ENCODE results near the gene ZNF581. TPM values are rescaled to one million over a fixed set of nuclear protein-coding genes. Genes with fewer than 3 reads are reported as not detected.

Gene ZNF581
- total and polyA plus RNA-seq, 4 donors, result 2.1 to 7.3 (median 5.2) TPM

DNA sequence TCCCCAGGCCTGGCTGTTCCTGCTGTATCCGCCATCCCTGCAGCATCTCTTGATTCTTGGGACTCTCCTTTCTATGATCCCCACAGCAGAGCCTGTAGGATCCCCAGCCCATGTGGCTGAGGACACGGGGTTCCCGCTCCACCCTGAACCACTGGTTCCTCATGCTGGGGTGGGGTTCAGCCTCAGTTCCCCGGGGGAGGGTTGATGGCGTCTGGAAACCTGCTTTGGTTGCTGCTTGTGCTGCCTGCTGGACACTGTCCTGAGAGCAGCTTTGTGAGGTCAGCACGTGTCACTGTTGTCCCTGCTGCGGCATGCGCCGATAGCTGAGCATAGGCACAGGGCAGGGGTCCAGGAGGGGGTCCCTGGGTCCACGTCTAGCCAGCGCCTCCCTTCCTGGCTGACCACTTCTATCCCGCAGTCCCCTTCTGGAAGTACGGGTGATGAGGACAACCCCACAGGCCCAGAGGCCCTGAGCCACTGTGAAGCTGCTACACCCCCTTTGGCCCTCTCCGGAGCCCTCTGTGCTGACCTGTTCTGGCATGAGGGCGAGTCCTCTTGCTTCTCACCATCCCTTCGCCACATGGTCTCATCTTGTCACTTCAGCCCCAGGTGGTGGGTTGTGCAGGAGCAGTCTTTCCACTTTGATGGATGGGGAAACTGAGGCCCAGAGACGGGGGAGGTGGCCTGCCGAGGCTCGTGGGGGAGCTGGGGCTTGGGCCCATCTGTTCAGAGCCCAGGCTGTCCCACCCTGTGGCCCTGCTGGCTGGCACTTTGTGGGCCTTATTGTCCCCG, 37.1 kb downstream of the ZNF581 start:
- H3K4me3 ChIP-seq (ENCODE audit: low read depth in 1 of 3, low read length in 3 of 3), result no peak overlapping the region
- DNase-seq (ENCODE audit: low spot score), result no peak
- 94% methylated on average over 20 of the region's 20 CpGs for WGBS
- H3K9me3 ChIP-seq (ENCODE audit: control insufficient read depth in 4 of 4, low read length in 3 of 4), result no peaks in the 10 kb centered on the region
- TF ChIP-seq EGR1 (IDR thresholded peaks at IDR 0.05; ENCODE audit: low read depth in 2 of 2) (no peak), FOXA2 (IDR thresholded peaks at IDR 0.05) (no peak), FOXA1 (IDR thresholded peaks at IDR 0.05) (no peak), JUND (IDR thresholded peaks at IDR 0.05) (no peak), GABPA (IDR thresholded peaks at IDR 0.05 in 1 of 2, conservative IDR thresholded peaks at IDR 0.05 in 1 of 2) (no peak), SP1 (IDR thresholded peaks at IDR 0.05) (no peak), TAF1 (conservative IDR thresholded peaks at IDR 0.05) (no peak), NR2F2 (IDR thresholded peaks at IDR 0.05) (no peak)
- TF ChIP-seq, protein P1, sequence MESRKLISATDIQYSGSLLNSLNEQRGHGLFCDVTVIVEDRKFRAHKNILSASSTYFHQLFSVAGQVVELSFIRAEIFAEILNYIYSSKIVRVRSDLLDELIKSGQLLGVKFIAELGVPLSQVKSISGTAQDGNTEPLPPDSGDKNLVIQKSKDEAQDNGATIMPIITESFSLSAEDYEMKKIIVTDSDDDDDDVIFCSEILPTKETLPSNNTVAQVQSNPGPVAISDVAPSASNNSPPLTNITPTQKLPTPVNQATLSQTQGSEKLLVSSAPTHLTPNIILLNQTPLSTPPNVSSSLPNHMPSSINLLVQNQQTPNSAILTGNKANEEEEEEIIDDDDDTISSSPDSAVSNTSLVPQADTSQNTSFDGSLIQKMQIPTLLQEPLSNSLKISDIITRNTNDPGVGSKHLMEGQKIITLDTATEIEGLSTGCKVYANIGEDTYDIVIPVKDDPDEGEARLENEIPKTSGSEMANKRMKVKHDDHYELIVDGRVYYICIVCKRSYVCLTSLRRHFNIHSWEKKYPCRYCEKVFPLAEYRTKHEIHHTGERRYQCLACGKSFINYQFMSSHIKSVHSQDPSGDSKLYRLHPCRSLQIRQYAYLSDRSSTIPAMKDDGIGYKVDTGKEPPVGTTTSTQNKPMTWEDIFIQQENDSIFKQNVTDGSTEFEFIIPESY (IDR thresholded peaks at IDR 0.05), result no peak
- TF ChIP-seq, protein P2, sequence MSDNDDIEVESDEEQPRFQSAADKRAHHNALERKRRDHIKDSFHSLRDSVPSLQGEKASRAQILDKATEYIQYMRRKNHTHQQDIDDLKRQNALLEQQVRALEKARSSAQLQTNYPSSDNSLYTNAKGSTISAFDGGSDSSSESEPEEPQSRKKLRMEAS (IDR thresholded peaks at IDR 0.05), result no peak
- TF ChIP-seq, protein P3, sequence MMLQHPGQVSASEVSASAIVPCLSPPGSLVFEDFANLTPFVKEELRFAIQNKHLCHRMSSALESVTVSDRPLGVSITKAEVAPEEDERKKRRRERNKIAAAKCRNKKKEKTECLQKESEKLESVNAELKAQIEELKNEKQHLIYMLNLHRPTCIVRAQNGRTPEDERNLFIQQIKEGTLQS (IDR thresholded peaks at IDR 0.05), result no peak
- TF ChIP-seq, protein P4, sequence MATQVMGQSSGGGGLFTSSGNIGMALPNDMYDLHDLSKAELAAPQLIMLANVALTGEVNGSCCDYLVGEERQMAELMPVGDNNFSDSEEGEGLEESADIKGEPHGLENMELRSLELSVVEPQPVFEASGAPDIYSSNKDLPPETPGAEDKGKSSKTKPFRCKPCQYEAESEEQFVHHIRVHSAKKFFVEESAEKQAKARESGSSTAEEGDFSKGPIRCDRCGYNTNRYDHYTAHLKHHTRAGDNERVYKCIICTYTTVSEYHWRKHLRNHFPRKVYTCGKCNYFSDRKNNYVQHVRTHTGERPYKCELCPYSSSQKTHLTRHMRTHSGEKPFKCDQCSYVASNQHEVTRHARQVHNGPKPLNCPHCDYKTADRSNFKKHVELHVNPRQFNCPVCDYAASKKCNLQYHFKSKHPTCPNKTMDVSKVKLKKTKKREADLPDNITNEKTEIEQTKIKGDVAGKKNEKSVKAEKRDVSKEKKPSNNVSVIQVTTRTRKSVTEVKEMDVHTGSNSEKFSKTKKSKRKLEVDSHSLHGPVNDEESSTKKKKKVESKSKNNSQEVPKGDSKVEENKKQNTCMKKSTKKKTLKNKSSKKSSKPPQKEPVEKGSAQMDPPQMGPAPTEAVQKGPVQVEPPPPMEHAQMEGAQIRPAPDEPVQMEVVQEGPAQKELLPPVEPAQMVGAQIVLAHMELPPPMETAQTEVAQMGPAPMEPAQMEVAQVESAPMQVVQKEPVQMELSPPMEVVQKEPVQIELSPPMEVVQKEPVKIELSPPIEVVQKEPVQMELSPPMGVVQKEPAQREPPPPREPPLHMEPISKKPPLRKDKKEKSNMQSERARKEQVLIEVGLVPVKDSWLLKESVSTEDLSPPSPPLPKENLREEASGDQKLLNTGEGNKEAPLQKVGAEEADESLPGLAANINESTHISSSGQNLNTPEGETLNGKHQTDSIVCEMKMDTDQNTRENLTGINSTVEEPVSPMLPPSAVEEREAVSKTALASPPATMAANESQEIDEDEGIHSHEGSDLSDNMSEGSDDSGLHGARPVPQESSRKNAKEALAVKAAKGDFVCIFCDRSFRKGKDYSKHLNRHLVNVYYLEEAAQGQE (IDR thresholded peaks at IDR 0.05), result no peak
- H3K27ac ChIP-seq (ENCODE audit: low read depth in 1 of 2, low read length in 2 of 2), result peak overlapping the region; percentile 11 to 43
- H3K9ac ChIP-seq (ENCODE audit: low read depth in 1 of 2, low read length in 2 of 2), result no peak overlapping the region
- no peaks in the 10 kb centered on the region for H3K27me3 ChIP-seq (ENCODE audit: control insufficient read depth in 4 of 4, insufficient read depth in 4 of 4, low read length in 3 of 4)
- H3K4me1 ChIP-seq (ENCODE audit: control insufficient read depth in 4 of 4, insufficient read depth in 4 of 4, low read length in 3 of 4), result peaks cover 16 to 89% (median 82%) of the 10 kb centered on the region in 4 donors
- peaks cover 4 to 32% (median 13%) of the 10 kb centered on the region in 4 donors for H3K36me3 ChIP-seq (ENCODE audit: control insufficient read depth in 4 of 4, insufficient read depth in 3 of 4, low read depth in 1 of 4, low read length in 3 of 4)

DNA sequence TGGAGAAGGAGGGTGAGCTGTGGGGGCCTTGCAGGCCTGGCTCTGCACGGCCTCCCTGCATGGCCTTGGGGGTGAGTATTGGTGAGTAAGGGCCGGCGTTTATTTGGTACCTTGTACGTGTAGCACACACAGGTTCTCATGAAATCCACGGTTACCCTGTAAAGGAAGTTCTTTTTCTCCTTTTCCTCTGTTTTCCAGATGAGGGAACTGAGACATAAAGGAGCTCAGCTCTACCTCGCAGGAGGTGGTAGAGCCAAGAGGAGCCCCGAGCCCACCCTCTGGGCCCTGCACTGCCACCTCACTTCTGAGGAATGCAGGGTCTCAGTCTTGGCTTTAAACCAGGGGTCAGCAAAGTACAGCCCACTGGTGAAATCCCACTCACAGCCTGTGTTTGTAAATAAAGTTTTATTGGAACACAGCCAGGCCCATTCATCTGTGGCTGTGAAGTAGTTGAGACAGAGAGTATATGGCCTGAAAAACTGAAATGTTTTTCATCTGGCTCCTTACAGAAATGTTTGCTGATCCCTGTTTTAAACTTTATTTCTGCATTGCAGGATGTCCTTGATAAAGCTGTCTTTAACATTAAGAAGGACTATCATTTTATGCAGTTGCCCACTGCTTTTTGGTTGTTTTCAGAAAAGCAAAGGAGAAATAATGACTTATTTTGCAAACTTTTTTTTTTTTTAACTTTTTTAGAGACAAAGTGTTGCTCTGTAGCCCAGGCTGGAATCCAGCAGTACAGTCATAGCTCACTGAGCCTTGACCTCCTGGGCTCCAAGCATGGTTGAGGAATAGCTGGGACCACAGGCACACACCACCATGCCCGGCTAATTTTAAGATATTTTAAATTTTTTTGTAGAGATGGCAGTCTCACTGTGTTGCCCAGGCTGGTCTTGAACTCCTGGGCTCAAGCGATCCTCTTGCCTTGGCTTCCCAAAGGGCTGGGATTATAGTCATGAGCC, 38.0 kb downstream of the ZNF581 start:
- H3K27me3 ChIP-seq (ENCODE audit: control insufficient read depth in 4 of 4, insufficient read depth in 4 of 4, low read length in 3 of 4), result no peaks in the 10 kb centered on the region
- H3K27ac ChIP-seq (ENCODE audit: low read depth in 1 of 2, low read length in 2 of 2), result peak overlapping the region; percentile 11 to 43
- H3K4me1 ChIP-seq (ENCODE audit: control insufficient read depth in 4 of 4, insufficient read depth in 4 of 4, low read length in 3 of 4), result peaks cover 16 to 89% (median 78%) of the 10 kb centered on the region in 4 donors
- H3K9me3 ChIP-seq (ENCODE audit: control insufficient read depth in 4 of 4, low read length in 3 of 4), result no peaks in the 10 kb centered on the region
- 89% methylated on average over 9 of the region's 9 CpGs for WGBS
- H3K9ac ChIP-seq (ENCODE audit: low read depth in 1 of 2, low read length in 2 of 2), result no peak overlapping the region
- no peak overlapping the region for H3K4me3 ChIP-seq (ENCODE audit: low read depth in 1 of 3, low read length in 3 of 3)
- no peak for DNase-seq (ENCODE audit: low spot score)
- H3K36me3 ChIP-seq (ENCODE audit: control insufficient read depth in 4 of 4, insufficient read depth in 3 of 4, low read depth in 1 of 4, low read length in 3 of 4), result peaks cover 4 to 39% (median 18%) of the 10 kb centered on the region in 4 donors
- no peak for TF ChIP-seq FOXA2 (IDR thresholded peaks at IDR 0.05)
- no peak for TF ChIP-seq GABPA (IDR thresholded peaks at IDR 0.05 in 1 of 2, conservative IDR thresholded peaks at IDR 0.05 in 1 of 2)
- no peak for TF ChIP-seq FOXA1 (IDR thresholded peaks at IDR 0.05)
- TF ChIP-seq, protein P5, sequence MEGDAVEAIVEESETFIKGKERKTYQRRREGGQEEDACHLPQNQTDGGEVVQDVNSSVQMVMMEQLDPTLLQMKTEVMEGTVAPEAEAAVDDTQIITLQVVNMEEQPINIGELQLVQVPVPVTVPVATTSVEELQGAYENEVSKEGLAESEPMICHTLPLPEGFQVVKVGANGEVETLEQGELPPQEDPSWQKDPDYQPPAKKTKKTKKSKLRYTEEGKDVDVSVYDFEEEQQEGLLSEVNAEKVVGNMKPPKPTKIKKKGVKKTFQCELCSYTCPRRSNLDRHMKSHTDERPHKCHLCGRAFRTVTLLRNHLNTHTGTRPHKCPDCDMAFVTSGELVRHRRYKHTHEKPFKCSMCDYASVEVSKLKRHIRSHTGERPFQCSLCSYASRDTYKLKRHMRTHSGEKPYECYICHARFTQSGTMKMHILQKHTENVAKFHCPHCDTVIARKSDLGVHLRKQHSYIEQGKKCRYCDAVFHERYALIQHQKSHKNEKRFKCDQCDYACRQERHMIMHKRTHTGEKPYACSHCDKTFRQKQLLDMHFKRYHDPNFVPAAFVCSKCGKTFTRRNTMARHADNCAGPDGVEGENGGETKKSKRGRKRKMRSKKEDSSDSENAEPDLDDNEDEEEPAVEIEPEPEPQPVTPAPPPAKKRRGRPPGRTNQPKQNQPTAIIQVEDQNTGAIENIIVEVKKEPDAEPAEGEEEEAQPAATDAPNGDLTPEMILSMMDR (IDR thresholded peaks at IDR 0.05; ENCODE audit: low read depth, low read length, missing input control), result no peak
- no peak for TF ChIP-seq SP1 (IDR thresholded peaks at IDR 0.05)
- TF ChIP-seq, protein P3 (IDR thresholded peaks at IDR 0.05), result no peak
- no peak for TF ChIP-seq RAD21 (IDR thresholded peaks at IDR 0.05)
- TF ChIP-seq TAF1 (conservative IDR thresholded peaks at IDR 0.05), result no peak
- TF ChIP-seq, protein P1 (IDR thresholded peaks at IDR 0.05), result no peak
- TF ChIP-seq HNF4A (conservative IDR thresholded peaks at IDR 0.05), result no peak
- no peak for TF ChIP-seq YY1 (IDR thresholded peaks at IDR 0.05)
- TF ChIP-seq RXRA (IDR thresholded peaks at IDR 0.05), result no peak
- no peak for TF ChIP-seq JUND (IDR thresholded peaks at IDR 0.05)

Measured in liver (tissue), 9 donors.